Ascending aorta (tissue), 2 donors: Measurements from ENCODE around the gene FNIP2. TPM values are rescaled to one million over a fixed set of nuclear protein-coding genes. Genes with fewer than 3 reads are reported as not detected.
"Not testable (repeated sequence)": the region's sequence is repeated elsewhere in the genome, so short reads cannot be mapped to it uniquely, and the experiment has no call there.

Experiments used
- DNase-seq, 2 donors: peaks; one replicate each; pipeline ENCODE4 v3.0.0-alpha.2; 2019; ENCODE audit warnings: low spot score in 2 of 2
- H3K27ac ChIP-seq, 2 donors: fragments of 200-600 bp; sonication (generic); one replicate each; pipeline ENCODE4 v1.5.1; 2016 to 2017; ENCODE audit warnings: mild to moderate bottlenecking in 1 of 2
- H3K27me3 ChIP-seq: fragments of 200-600 bp; sonication (generic); one replicate; pipeline ENCODE4 v1.5.1; 2017
- H3K36me3 ChIP-seq, 2 donors: fragments of 200-600 bp; sonication (generic); one replicate each; pipeline ENCODE4 v1.5.1; 2016
- H3K4me1 ChIP-seq, 2 donors: fragments of 200-600 bp; sonication (generic); one replicate each; pipeline ENCODE4 v1.5.1; 2016 to 2017; ENCODE audit warnings: mild to moderate bottlenecking in 1 of 2
- H3K4me3 ChIP-seq, 2 donors: fragments of 200-600 bp; sonication (generic); one replicate each; pipeline ENCODE4 v1.5.1; 2016 to 2017; ENCODE audit warnings: mild to moderate bottlenecking in 1 of 2
- H3K9me3 ChIP-seq, 2 donors: fragments of 200-600 bp; sonication (generic); one replicate each; pipeline ENCODE4 v1.5.1; 2016
- CTCF ChIP-seq, 3 experiments: fragments of 200-600 bp in 2 of 3; fragments of 450-650 bp in 1 of 3; sonication (generic) in 2 of 3; IDR thresholded peaks; one replicate each; pipeline ENCODE4 v1.5.1; 2016 to 2019; ENCODE audit warnings: antibody characterized with exemption in 3 of 3, mild to moderate bottlenecking in 1 of 3, moderate library complexity in 1 of 3
- intact Hi-C: fragments of 100-400 bp; cut with DNase I; formaldehyde crosslinking; loops from one replicate; pipeline ENCODE4 v1.15.1; 2023
- total RNA-seq: library from RNA; depleted of rRNA; stranded (reverse); fragments of >200 nt; gene quantifications from one replicate; pipeline ENCODE4 v1.1.0, GENCODE V29; 2016

FNIP2 gene
- total RNA-seq, 1 donor from 2014 or later = 44.1 TPM

GRCh38 chr4:158808399-158808798, 39.6 kb downstream of the FNIP2 start:
- intact Hi-C loops = loop anchor here (2.0 kb wide), 1 partner anchor 22 kb away; no protein-coding TSS in a partner anchor
- no peak for DNase-seq
- Histone ChIP-seq H3K27ac (peak overlapping the region; percentile 77 to 94), H3K4me1 (peaks cover 3 to 37% of the 10 kb centered on the region in 2 donors), H3K36me3 (no peaks in the 10 kb centered on the region), H3K9me3 (no peaks in the 10 kb centered on the region), H3K4me3 (no peak overlapping the region), H3K27me3 (no peaks in the 10 kb centered on the region)
- no peak for TF ChIP-seq CTCF (IDR thresholded peaks at IDR 0.05)

GRCh38 chr4:158809208-158809607, 40.4 kb downstream of the FNIP2 start:
- peak overlapping the region in 1 of 2 donors; percentile 39 for H3K4me3 ChIP-seq
- intact Hi-C loops = loop anchor here (2.0 kb wide), 1 partner anchor 22 kb away; no protein-coding TSS in a partner anchor
- peaks cover 3 to 37% of the 10 kb centered on the region in 2 donors for H3K4me1 ChIP-seq
- not testable (repeated sequence) for H3K27me3 ChIP-seq, DNase-seq, H3K9me3 ChIP-seq, H3K36me3 ChIP-seq
- peak overlapping the region; percentile 77 to 94 for H3K27ac ChIP-seq

GRCh38 chr4:158809611-158810486, 41.0 kb downstream of the FNIP2 start:
- Histone ChIP-seq H3K4me1 (peaks cover 5 to 40% of the 10 kb centered on the region in 2 donors), H3K4me3 (peak overlapping the region in 1 of 2 donors; percentile 39), H3K36me3 (no peaks in the 10 kb centered on the region), H3K27me3 (no peaks in the 10 kb centered on the region), H3K27ac (peak overlapping the region; percentile 77 to 94), H3K9me3 (no peaks in the 10 kb centered on the region)
- intact Hi-C loops = loop anchor here (2.0 kb wide), 2 partner anchors 23 to 41 kb away; partner anchors contain the start of gene FNIP2
- no peak for DNase-seq
- peak in 1 of 3 experiments; percentile 3 for TF ChIP-seq CTCF (IDR thresholded peaks at IDR 0.05)

GRCh38 chr4:158810487-158811215, 41.8 kb downstream of the FNIP2 start:
- Histone ChIP-seq H3K4me1 (peaks cover 5 to 40% of the 10 kb centered on the region in 2 donors), H3K27ac (peak overlapping the region; percentile 77 to 94), H3K36me3 (no peaks in the 10 kb centered on the region), H3K4me3 (peak overlapping the region in 1 of 2 donors; percentile 39), H3K9me3 (no peaks in the 10 kb centered on the region), H3K27me3 (no peaks in the 10 kb centered on the region)
- intact Hi-C loops = loop anchor here (2.0 kb wide), 1 partner anchor 42 kb away; the partner anchor contains the start of gene FNIP2
- DNase-seq = peak; percentile 73 to 94
- TF ChIP-seq CTCF (IDR thresholded peaks at IDR 0.05) = peak in 1 of 3 experiments; percentile 4

DNA sequence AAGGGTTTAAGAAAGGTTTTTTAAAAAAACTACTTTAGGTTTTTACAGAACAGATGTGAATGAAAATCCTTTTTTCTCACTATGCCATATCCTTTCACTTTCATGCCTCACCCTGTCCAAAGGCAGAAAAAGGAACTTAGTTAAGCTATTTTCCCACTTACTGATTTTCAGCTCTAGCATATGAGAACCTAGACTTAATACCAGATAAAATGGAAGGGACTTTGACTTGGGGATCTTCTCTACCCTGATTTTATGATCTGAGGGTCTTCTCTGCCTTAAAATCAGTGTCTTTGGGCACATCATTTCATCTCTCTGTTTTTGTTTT, 42.4 kb downstream of the FNIP2 start:
- Histone ChIP-seq H3K27me3 (no peaks in the 10 kb centered on the region), H3K9me3 (no peaks in the 10 kb centered on the region), H3K4me3 (peak overlapping the region in 1 of 2 donors; percentile 25), H3K4me1 (peaks cover 5 to 40% of the 10 kb centered on the region in 2 donors), H3K36me3 (no peaks in the 10 kb centered on the region), H3K27ac (peak overlapping the region; percentile 77 to 94)
- no peak for TF ChIP-seq CTCF (IDR thresholded peaks at IDR 0.05)
- DNase-seq = no peak
- intact Hi-C loops = loop anchor here (2.0 kb wide), 1 partner anchor 42 kb away; the partner anchor contains the start of gene FNIP2
